ENCODE measurements around the gene SNX25.
"Not testable (repeated sequence)": the region's sequence is repeated elsewhere in the genome, so short reads cannot be mapped to it uniquely, and the experiment has no call there.

SNX25 gene
- 27.3 to 47.7 (median 30.1) reads per million in 3 experiments for total RNA-seq

DNA sequence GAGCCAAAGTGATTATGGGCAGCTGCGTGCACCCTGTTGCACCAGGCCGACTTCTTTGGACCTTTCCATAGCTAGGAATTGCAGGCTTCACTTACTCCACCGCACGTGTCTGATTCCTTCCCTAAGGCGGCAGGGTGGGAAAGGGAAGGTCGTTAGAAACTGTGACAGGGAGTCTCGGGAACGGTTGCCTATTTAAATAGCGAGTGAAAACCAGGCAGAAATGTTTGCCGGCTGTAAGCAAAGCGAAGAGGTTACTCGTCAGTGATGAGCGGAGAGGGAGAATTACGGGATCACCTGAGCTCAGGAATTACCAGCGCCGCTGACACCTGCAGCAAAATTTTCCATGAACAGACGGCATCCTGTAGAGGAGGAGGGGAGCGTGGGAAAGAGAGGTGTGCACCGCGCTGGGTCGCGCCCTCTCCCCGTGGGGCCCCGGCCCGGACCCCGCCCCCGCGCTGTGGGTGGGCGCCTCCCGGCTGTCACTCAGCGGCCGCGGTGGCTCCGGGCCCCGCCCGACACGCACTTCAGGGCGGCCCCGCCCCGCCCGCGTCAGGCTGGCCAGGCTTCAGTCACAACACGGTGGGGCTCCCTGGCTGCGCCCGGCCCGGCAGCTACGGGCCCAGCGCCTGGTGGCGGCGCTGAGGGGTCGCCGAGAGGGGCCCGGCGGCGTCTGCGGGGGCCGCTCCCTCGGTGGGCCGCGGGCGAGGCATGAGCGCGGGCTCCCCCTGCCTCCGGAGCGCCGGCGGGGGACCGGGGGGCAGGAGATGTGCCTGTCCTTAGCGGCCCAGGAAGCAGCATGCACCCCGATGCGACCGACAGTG is at the start of gene SNX25:
Gene SNX25, plus strand, starts transcription at position 568 of the 821 bp plus-strand sequence. Its CDS starts 229 bp downstream, at position 797.
- DNase-seq: peak; percentile 84

DNA sequence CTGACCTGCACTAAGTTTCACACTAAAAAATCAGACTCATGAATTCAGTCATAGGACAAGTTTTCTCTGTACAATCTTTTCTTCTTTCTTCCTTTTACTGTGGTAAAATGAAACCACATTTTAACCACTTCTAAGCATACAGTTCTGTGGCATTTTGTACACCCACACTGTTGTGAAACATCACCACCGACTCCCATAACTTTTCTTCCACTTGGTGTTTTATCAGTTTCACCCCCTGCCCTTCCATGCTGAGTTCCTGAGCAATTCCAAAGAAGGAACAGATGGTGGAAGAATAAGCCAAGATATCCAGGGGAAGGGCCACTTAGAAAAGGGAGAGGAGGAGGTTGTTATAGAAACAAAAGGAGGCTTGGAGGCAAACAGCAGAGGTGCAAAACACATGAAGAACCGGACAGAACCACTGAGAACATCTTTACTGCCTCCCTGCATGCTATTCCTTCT is 43.8 kb upstream of the SNX25 start:
- peak; percentile 66 for DNase-seq

DNA sequence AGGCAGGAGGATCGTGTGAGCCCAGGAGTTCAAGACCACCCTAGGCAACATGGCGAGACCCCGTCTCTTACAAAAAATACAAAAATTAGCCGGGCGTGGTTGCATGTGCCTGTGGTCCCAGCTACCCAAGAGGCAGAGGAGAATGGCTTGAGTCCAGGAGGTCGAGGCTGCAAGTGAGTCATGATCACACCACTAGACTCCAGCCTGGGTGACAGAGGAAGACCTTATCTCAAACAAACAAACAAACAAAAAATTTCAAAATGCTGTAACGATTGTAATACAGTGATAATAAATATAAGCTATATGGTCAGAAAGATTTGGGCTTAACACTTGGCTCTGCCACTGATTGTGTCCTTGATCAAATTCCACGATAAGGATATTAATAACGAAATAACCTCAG is 42.2 kb upstream of the SNX25 start:
- DNase-seq: no peak

DNA sequence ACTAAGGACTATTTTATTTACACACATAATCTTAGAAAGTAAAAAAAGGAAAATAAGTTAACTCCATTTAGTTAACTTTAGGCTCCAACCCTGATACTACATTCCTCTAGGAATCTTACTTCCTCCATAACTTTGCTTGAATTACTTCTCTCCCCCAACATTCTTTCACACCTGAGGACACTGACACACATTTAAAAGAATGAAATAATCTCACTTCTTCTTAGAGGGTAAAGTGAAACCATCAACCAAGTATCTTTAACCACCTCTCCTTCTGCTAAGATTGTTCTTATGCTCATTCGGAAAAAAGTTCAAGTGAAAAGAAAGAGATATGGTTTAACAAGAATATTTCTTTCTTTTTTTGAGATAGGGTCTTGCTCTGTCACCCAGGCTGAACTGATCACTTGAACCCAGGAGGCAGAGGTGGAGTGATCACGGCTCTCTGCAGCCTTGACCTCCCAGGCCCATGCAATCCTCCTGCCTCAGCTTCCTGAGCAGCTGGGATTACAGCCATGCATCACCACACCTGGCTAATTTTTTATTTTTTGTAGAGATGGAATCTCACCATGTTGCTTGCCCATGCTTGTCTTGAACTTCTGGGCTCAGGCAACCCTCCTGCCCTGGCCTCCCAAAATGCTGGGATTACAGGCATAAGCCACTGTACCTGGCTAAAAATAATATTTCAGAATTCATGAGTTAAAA is 37.9 kb upstream of the SNX25 start:
- no peak for DNase-seq

DNA sequence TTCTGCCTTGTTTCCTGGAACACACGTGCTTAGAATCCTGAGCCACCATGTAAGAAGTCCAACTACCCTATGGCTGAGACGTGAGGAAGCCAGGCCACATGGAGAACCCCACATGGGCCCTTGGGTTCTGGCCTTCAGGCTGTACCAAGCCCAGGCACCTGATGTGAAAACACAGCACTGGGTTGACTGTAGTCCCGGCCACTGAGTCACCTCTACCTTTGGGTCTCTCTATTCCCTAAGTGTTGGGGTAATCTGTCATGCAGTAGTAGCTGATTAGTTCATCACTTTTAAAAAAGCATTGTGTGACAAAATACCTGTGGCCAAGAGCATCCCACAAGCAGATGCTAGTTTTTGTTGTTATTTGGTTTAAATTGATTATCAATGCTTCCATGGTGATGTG is 29.9 kb upstream of the SNX25 start:
- DNase-seq: no peak

DNA sequence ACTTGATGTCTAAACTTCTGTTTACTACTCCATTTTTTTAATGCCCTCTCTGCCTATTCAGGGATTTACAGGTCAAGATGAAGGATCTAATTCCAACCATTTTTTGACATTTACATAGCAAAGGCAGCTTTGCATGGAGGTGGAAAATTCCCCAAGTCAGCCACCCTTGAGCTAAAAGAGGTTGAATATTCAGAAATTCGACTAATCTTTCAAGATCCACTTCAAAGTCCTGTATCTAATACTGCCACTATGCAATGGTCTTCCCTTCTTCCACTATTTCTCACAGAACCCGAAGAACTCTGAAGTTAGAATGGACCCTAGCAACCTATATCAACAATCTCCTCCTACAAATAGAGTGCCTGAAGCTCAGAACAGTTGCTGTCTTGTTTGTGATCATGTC is 27.2 kb upstream of the SNX25 start:
- no peak for DNase-seq

DNA sequence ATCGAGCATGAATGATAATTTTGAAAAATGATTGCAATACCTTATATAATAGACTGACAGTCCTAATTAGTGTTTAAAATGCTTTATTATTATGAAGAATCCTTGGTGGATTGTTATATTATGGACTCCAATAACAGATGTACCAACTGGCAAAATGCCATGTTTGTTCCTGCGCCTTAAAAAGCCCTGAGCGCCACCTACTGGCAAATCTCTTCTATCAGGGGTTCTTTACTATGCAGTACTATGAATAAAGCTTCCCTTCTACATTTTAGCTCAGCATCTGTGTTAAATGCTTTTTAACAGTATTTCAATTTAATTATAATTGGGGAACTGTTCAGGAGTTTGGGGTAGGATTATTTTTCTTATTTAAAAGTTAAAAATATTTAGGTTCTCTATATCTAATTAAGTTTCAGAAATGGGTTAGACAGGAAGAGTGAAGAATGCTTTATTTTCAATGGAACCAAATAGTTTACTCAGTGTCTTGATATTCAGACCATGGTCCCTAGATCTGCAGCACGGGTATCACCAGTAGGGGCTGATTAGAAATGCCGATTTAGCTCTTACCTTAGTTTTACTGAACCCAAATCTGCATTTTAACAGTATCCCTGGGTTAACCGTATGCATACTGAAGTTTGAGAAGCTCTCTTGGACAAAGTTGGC is 25.6 kb upstream of the SNX25 start:
- DNase-seq: peak; percentile 71

DNA sequence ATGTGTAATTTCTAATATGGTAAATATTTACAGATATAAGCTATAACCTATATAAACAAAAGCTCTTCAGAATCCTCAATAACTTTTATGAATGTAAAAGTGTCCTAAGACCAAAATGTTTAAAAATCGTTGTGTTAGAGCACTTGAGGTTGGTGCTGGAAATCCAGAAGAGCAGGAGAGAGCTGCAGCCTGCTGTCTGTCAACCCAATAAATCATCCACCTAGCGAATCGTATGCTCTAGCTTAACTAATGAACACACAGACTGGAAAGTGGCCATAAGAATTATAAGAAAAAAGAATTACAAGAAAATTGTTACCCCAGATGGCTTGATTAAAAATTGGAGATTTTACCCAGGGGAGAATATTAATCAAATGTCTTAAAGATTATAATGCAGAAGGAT is 22.6 kb upstream of the SNX25 start:
- no peak for DNase-seq

DNA sequence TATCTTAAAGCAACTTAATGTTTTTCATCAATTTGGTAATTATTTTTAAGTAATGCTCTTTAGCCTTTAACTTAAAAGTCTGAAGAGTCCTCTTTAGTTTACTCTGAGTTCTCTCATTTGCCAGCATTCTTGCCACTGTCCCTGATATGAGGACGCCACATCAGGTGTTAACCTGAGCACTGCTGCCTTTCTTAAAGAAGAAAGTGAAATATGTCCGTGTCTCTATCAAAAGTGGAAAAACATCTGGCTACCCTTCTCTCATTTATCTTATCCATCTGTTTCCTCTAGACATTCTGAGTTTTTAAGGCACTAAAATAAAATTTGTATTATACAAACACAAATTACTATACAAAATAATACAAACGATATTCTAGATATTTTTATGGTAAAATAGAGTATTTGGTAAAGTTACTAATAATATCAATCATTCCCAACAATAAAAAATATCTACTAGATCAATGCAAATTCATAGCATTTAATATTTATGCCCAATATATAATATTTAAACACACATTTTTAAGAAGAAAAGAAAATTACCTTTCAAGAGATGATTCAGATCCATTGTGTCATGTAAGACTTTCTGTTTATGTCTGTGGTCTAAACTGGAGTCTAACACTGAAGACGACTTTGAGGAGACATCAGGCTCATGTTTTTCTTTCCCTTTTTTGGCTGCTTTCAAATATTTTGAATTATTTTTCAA is 19.6 kb upstream of the SNX25 start:
- no peak for DNase-seq

DNA sequence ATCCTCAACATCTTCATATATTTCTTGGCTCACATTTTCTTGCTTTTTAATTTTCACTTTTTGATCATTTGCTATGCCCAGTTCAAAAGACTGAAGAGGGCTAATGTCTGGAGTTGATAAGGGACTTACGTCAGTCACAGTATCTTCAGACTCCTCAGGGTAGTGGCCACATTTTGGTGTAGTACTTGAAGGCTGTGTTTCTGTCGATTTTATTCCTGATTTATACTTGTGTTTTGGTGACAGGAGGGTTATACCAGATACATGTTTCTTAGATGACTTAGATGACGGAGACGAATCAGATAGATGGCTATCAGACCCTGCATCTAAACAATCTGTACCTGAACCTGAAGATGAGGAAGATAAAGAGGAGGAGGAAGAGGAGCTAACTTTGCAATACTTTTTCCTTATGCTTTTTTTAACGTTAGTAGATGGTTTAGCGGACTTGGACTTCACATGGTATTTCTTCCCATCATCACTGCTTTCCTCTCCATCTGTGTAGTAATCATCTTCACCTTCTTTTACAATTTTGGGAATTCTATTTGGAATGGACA is 19.0 kb upstream of the SNX25 start:
- DNase-seq: no peak

DNA sequence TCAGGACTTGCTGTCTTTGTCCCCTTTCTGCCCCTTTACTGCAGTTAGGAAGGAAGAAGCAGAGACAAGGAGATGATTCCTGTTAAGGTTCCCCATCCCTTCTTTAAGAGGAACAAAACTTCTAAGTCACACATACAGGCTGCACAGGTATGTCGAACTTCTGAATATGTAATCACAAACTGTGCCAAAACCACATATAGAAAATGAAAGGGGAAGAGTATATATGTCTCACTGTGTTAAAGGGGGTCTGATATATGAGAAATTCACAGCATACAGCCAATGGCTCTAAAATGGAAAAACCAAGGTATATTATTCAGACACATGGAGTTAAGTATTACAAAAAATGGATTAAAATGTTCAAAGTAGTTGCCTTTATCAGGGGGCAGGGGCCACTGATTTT is 17.3 kb upstream of the SNX25 start:
- no peak for DNase-seq

DNA sequence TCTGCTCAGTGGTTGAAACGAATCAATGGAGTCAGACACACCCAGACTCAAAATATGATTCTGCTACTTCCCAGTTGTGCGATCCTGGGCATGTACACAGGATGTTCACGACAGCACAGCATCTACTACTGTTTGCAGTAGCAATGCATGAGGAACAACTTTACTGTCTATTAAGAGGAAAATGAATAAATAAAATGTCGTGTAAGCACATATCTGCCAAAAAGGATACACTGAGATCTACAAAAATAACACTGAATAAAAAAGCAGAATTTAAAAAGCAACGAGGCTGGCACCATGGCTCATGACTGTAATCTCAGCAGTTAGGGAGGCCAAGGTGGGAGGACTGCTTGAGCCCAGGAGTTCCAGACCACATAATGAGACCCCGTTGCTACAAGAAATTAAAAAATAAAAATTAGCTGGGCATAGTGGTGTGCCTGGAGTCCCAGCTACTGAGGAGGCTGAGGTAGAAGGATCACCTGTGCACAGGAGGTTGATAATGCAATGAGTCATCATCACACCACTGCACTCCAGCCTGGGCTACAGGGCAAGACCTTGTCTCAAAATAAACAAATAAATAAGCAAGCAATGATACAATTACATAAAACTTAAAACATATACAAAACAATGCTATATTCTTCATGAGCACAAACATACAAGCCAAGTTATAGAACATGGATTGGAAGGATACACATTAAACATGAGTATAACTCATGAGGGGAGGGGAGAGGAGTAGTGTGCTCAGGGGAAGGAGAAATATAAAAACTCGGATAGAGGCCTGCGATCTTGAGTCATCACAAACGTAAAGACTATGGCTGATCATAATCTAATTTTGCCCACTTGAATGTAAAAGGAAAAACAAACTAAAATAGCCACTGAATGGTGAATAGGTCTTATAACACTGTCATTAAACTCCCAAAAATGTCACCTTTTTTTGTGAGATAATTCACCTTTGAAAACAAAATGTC is 14.2 kb upstream of the SNX25 start:
- no peak for DNase-seq

DNA sequence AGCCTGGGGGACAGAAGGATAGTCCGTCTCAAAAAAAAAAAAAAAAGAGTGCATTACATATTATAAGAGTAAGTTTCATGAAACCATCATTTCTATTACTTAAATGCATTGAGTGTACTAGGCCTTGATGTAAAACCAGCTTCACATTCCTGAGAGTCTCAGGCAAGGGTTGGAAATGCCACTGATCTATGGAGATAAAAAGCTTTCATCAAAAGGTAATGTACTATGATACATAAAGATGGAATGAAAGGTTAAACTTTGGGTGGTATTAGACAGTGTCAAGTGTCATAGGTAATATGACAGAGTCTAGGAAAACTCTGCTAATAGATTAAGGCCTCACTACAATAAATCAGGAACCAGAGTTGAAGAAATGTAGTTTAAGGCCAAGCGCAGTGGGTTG is 13.0 kb upstream of the SNX25 start:
- no peak for DNase-seq

DNA sequence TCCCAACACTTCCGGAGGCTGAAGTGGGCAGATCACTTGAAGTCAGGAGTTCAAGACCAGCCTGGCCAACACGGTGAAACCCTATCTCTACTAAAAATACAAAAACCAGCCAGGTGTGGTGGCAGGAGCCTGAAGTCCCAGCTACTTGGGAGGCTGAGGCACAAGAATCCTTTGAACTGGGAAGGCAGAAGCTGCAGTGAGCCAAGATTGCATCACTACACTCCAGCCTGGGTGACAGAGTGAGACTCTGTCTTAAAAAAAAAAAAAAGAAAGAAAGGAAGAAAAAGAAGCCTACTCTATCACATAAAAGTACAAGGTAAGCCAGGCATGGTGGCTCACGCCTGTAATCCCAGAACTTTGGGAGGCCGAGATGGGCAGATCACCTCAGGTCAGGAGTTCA is 11.2 kb upstream of the SNX25 start:
- DNase-seq: not testable (repeated sequence)

DNA sequence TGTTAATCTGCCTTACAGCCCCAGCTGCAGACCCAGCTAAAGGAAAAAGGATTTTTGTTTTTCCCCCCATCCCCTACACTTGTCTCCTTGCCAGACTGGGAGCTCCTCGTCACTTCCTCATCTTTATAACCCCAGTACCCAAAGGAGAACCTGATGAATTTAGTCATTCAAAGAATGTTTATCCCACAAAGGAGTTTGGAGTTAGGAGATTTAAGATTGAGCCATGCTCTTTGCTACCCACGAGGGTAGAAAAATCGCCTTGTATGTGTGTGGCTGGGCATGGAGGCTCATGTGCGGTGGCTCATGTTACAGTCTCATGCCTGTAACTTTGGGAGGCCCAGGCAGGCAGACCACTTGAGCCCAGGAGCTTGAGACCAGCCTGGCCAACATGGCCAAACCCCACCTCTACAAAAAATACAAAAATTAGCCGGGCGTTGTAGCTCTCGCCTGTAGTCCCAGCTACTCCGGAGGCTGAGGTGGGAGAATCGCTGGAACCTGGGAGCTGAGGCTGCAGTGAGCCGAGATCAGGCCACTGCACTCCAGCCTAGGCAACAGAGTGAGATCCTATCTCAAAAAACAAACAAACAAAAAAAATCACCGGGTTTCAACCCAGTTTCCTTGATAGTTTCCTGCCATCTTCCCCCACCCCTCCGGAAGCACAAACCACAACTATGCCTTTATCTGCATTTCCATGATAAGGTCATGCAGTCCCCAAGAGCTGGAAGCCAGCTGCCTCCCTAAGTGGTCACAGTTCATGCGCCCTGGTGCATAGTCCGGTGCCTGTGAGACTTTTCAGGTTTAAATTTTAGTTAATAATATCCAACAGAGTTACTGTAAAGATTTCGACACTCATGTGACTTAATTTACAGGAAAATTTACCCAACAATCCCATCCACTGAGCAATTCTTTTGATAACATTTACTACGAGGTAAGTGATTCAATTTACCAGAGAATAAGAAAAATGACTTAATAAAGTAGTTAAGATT is 7.1 kb upstream of the SNX25 start:
- DNase-seq: peak; percentile 85

DNA sequence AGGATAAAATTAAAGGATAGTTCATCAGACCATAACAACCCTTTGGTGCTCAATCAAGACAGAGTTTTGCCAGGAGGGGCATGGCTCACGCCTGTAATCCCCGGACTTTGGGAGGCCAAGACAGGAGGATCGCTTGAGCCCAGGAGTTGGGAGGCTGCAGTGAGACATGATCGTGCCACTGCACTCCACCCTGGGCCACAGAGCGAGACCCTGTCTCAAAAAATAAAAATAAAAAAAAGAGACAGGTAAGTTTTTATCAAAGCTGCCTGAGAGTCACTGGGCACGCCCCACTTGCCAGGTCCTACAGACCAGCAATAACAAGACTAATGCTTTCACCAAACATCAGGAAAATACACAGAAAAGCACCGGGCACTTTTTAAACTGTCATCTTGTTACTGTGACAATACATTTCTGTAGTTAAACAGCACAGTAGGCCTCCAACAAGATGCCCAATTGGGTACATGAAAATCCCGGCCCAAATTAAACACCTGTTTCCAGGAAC is 6.4 kb upstream of the SNX25 start:
- no peak for DNase-seq

DNA sequence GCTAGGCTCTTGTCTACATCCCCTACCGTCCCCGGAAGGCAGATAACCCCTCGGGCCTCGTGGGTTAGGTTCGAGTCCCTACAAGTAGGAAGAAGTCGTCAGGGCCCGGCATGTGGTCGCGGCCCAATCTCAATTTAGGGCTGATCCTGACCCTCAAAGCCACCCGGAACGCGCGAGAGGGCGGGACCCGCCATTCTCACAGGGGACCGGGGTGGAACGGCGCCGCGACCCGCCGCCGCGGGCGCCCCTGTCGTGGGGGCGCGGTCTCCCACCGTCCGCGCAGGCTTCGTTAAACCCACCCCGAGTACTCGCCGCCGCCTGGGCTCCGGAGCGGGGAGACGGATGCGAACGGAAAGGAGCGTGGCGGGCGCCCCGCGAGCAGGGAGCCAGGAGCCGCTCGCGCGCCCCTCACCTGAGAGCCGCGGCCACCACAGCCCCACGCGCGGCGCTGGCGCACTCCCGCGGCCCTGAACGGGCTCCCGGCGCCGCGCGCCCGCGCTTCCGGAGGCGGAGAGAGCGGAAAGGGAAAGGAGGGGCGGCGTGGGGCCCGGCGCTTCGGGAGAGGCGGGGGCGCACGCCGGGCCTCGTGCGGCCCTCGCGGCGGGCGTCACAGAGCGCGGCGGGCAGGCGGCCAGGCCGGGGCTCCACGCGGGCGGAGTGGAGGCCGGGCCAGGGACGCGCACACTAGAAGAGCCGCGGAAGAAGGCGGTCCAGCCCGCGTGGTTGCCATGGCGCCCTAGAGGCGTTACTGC is 5.7 kb upstream of the SNX25 start, which contains the start of gene CFAP97:
Gene CFAP97, minus strand, starts transcription at position 515 of the 752 bp plus-strand sequence. CDS start 12,804 bp downstream, outside the sequence.
- DNase-seq: peak; percentile 90

DNA sequence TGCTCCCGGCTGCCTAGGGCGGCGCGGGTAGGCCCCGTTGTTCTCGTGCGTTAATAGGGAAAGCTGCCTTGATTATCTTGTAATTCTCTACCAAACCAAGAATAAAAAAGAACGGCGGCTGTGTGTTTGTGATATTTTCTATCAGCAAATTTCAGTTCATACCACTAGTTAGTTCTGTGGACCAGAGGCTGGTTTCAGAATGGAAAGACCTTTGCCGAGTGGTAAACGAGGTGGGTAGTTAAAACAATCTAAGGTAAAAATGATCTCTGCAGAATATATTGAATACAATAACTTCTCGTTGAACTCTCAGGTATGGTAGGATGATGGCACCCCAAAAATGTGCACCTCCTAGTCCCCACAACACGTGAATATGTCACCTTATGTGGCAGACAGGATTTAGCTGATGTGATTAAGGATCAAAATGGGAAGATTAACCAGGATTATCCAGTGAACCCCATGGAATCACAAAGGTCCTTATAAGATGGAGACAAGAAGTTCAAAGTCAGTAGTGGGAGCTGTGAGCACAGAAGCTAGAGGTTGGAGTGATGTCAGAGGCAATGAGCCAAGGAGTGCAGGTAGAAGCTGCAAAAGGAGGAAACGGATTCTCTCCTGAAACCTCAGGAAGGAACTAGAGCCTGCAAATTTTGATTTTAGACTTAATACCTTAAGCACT is 5.0 kb upstream of the SNX25 start:
- DNase-seq: no peak

All from central memory CD4-positive, alpha-beta T cell (primary cell).